KMS-11 (cell line): ENCODE measurements around the gene SAMD10.

Experiments used
- H2AFZ ChIP-seq: fragments of 200-600 bp; sonication (generic); 2 replicates; pipeline ENCODE4 v1.6.1; 2016; ENCODE audit warnings: antibody characterized with exemption, mixed run types, low read depth
- H3K27ac ChIP-seq: fragments of 200-600 bp; sonication (generic); 2 replicates; pipeline ENCODE4 v1.6.1; 2016; ENCODE audit warnings: mild to moderate bottlenecking, mixed run types
- H3K27me3 ChIP-seq: fragments of 200-600 bp; sonication (generic); 2 replicates; pipeline ENCODE4 v1.6.1; 2017; ENCODE audit warnings: mild to moderate bottlenecking, low read depth, mixed run types, moderate library complexity; ENCODE audit not compliant: insufficient read depth
- H3K36me3 ChIP-seq: fragments of 200-600 bp; sonication (generic); 2 replicates; pipeline ENCODE4 v1.6.1; 2017; ENCODE audit warnings: mild to moderate bottlenecking, mixed run types; ENCODE audit not compliant: insufficient read depth
- H3K4me1 ChIP-seq: fragments of 200-600 bp; sonication (generic); 2 replicates; pipeline ENCODE4 v1.6.1; 2016; ENCODE audit warnings: mild to moderate bottlenecking, low read depth, mixed run types; ENCODE audit not compliant: poor library complexity, severe bottlenecking
- H3K4me2 ChIP-seq: fragments of 200-600 bp; sonication (generic); 2 replicates; pipeline ENCODE4 v1.7.0; 2016; ENCODE audit warnings: mild to moderate bottlenecking, mixed run types
- H3K4me3 ChIP-seq: fragments of 200-600 bp; sonication (generic); IDR thresholded peaks from 2 replicates; pipeline ENCODE4 v1.6.1; 2017; ENCODE audit warnings: low read depth, low read length, mixed read lengths; ENCODE audit not compliant: insufficient read depth
- H3K79me2 ChIP-seq: fragments of 200-600 bp; sonication (generic); 2 replicates; pipeline ENCODE4 v1.6.1; 2016; ENCODE audit warnings: low read depth, mixed run types; ENCODE audit not compliant: insufficient read depth
- H3K9ac ChIP-seq: fragments of 200-600 bp; sonication (generic); 2 replicates; pipeline ENCODE4 v1.6.1; 2016; ENCODE audit warnings: mild to moderate bottlenecking, mixed run types
- H4K20me1 ChIP-seq: fragments of 200-600 bp; sonication (generic); 2 replicates; pipeline ENCODE4 v1.6.1; 2016; ENCODE audit warnings: mild to moderate bottlenecking, mixed run types; ENCODE audit not compliant: insufficient read depth
- CTCF ChIP-seq: fragments of 200-600 bp; sonication (generic); conservative IDR thresholded peaks from 2 replicates; pipeline ENCODE4 v1.6.1; 2017; ENCODE audit warnings: low read depth, mild to moderate bottlenecking, antibody characterized with exemption, low read length, moderate library complexity, mixed read lengths

Gene SAMD10

DNA sequence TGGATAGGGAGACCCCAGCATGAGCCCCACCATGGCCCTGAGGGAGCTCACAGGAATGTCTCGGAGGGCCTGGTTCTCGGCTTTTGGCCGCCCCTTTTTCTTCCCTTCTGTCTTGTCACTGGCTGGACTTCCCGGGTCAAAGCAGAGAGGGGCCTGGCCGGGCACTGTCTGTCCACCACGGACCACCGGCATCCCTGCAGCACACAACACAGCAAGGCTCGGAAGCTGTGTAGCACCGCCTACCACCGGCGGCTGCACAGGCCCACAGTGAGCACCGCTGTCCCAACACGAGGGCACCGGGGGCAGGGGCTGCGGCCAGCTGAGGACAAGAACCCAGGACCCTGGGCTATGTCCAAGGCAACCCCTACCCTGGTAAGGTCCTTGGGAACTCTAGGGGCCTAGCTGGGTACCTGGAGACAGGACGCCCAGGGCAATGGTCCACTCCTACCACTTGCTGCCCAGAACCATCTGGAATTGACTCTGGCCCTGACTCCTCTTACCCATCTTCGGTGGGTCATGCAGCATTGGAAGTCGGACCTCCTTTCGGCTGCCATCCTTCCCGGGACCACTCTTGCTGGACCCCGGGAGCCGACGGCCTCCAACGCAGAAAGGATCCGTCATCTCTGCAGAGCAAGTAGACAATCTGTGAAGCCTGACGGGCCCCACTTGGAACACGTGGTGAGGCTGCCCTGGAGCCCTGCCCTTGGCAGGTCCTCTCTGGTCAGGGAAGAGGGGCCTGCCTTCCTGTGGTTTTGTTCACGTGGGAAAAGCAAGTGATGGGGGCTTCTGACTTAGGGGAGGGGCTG lies 11.9 kb downstream of the SAMD10 start:
- H2AFZ ChIP-seq: no peak overlapping the region
- no peak overlapping the region for H3K4me3 ChIP-seq
- H4K20me1 ChIP-seq: no peaks in the 10 kb centered on the region
- H3K4me2 ChIP-seq: no peak overlapping the region
- peaks cover 15% of the 10 kb centered on the region for H3K79me2 ChIP-seq
- H3K27ac ChIP-seq: no peak overlapping the region
- no peaks in the 10 kb centered on the region for H3K36me3 ChIP-seq
- H3K27me3 ChIP-seq: peaks cover 11% of the 10 kb centered on the region; the same call in 1 of the 2 replicates
- no peak for TF ChIP-seq CTCF
- peaks cover 13% of the 10 kb centered on the region for H3K4me1 ChIP-seq
- no peak overlapping the region for H3K9ac ChIP-seq

DNA sequence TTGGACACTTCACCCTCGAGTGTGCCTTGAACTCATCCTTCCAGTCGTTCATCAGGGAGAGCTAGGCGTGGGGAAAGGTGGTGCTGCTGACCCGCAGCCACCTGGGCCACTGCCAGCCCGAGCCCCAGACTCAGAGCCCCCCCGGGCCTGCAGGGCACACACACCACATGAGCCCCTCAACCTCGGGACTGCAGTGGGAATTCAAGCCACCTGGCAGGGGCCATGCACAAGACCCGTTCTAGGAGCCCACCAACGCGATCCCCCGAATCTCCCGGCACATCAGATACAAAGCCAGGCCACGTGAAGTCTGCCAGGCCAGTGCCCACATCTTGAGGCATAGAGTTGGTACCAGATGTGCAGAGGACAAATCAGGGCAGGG lies 12.5 kb downstream of the SAMD10 start:
- no peak for TF ChIP-seq CTCF
- Histone ChIP-seq H3K4me2 (no peak overlapping the region), H4K20me1 (no peaks in the 10 kb centered on the region), H3K36me3 (no peaks in the 10 kb centered on the region), H3K4me3 (no peak overlapping the region), H3K79me2 (peaks cover 15% of the 10 kb centered on the region), H3K4me1 (peaks cover 13% of the 10 kb centered on the region), H3K27ac (no peak overlapping the region), H2AFZ (no peak overlapping the region), H3K27me3 (peaks cover 11% of the 10 kb centered on the region; the same call in 1 of the 2 replicates), H3K9ac (no peak overlapping the region)

DNA sequence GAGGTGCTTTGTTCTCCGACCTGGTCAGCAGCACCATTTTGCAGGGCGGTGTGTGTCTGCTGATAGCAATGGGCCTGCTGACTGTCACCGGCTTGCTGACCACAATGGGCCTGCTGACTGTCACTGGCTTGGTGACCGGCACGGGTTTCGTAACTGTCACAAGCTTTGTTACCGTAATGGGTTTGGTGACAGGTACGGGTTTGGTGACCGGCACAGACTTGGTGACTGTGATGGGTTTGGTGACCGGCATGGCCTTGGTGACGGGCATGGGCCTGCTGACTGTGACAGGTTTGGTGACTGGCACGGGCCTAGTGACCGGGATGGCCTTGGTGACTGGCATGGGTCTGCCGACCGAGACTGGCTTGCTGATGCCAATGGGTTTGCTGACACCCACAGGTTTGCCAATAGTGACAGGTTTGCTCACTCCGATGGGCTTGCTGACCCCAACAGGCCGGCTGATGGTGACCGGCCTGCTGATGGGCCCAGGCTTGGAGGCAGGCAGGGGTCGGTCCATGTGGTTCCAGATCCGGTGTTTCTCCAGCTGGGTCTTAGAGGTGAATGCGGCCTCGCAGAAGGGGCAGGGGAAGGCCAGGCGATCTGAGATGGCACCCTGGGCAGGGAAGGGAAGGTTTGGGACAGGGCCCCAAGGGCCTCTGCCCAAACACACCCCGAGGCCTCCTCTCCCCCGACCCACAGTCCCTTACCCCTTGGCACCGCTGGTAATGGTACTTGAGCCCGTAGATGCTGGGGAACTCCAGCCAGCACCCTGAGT lies 13.1 kb downstream of the SAMD10 start:
- Histone ChIP-seq H3K27me3 (peaks cover 11% of the 10 kb centered on the region; the same call in 1 of the 2 replicates), H3K4me2 (no peak overlapping the region), H2AFZ (no peak overlapping the region), H3K4me1 (peaks cover 13% of the 10 kb centered on the region), H3K79me2 (peaks cover 15% of the 10 kb centered on the region), H3K36me3 (no peaks in the 10 kb centered on the region; the same call in 1 of the 2 replicates), H3K4me3 (no peak overlapping the region), H3K27ac (no peak overlapping the region), H3K9ac (no peak overlapping the region), H4K20me1 (no peaks in the 10 kb centered on the region)
- no peak for TF ChIP-seq CTCF

- Histone ChIP-seq H3K27me3 (no peaks in the 10 kb centered on the region), H3K4me3 (no peak overlapping the region), H3K36me3 (no peaks in the 10 kb centered on the region; the same call in 1 of the 2 replicates), H3K27ac (no peak overlapping the region), H3K4me2 (no peak overlapping the region), H2AFZ (no peak overlapping the region), H3K79me2 (peaks cover 15% of the 10 kb centered on the region), H3K9ac (no peak overlapping the region), H3K4me1 (peaks cover 7% of the 10 kb centered on the region), H4K20me1 (no peaks in the 10 kb centered on the region)
- no peak for TF ChIP-seq CTCF
Observed at GRCh38 chr20:63964412-63964811, 15.0 kb downstream of the SAMD10 start.
